ENCODE results near the gene CRTC3. TPM values are rescaled to one million over a fixed set of nuclear protein-coding genes. Genes with fewer than 3 reads are reported as not detected.
A peak's percentile ranks its signal among the peaks of the same experiment; 100 is the strongest.
"Not testable (repeated sequence)": the region's sequence is repeated elsewhere in the genome, so short reads cannot be mapped to it uniquely, and the experiment has no call there.

The CRTC3 gene
- total and polyA plus RNA-seq, 11 donors: 12.0 to 42.2 (median 24.0) TPM

DNA sequence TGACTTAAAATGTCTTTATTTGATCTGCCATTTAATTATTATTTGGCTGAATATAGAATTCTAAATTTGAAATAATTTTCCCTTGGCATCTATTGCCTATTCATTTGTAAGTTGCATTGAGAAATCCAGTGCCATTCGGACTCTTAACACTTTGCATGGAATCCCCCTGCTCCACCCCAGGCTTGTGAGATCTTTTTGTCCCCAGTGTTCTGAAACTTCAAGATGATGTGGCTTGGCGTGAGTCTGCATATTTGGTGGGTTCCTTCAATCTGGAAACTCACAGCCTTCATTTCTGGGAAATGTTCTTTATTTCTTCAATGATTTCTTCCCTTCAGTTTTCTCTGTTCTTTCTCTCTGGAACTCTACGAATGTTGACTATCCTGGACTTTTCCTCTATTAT lies 103.6 kb downstream of the CRTC3 start:
- Histone ChIP-seq H3K36me3 (peaks cover 5 to 83% (median 74%) of the 10 kb centered on the region in 9 donors), H3K9me3 (no peaks in the 10 kb centered on the region), H3K4me1 (no peaks in the 10 kb centered on the region), H3K4me3 (no peak overlapping the region), H3K27ac (no peak overlapping the region), H3K27me3 (no peaks in the 10 kb centered on the region)
- TF ChIP-seq POLR2A (IDR thresholded peaks at IDR 0.05) (no peak), CTCF (IDR thresholded peaks at IDR 0.05) (no peak)
- no peak for DNase-seq
- intact Hi-C loops (cut with DNase I): no loop called here
- 80 to 93% (median 93%) methylated on average over 3 of the region's 3 CpGs for WGBS, 4 donors
- no peak for ATAC-seq

DNA sequence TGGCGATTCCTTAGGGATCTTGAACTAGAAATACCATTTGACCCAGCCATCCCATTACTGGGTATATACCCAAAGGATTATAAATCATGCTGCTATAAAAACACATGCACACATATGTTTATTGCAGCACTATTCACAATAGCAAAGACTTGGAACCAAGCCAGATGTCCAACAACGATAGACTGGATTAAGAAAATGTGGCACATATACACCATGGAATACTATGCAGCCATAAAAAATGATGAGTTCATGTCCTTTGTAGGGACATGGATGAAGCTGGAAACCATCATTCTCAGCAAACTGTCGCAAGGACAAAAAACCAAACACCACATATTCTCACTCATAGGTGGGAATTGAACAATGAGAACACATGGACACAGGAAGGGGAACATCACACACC lies 107.3 kb downstream of the CRTC3 start:
- H3K27me3 ChIP-seq; H3K4me1 ChIP-seq; ATAC-seq; intact Hi-C loops (cut with DNase I); H3K27ac ChIP-seq; DNase-seq; H3K9me3 ChIP-seq; H3K4me3 ChIP-seq: not testable (repeated sequence)
- H3K36me3 ChIP-seq: peaks cover 2 to 84% (median 76%) of the 10 kb centered on the region in 9 donors
- WGBS, 4 donors: 69 to 89% (median 80%) methylated on average over 2 of the region's 3 CpGs

GRCh38 chr15:90637693-90638092 lies 108.0 kb downstream of the CRTC3 start:
- Histone ChIP-seq H3K27me3 (no peaks in the 10 kb centered on the region), H3K4me1 (no peaks in the 10 kb centered on the region), H3K4me3 (no peak overlapping the region), H3K9me3 (no peaks in the 10 kb centered on the region), H3K27ac (no peak overlapping the region), H3K36me3 (peaks cover 2 to 84% (median 76%) of the 10 kb centered on the region in 9 donors)
- ATAC-seq: no peak
- no peak for DNase-seq
- WGBS, 4 donors: 76 to 85% (median 80%) methylated on average over 6 of the region's 6 CpGs
- TF ChIP-seq CTCF (IDR thresholded peaks at IDR 0.05): no peak
- TF ChIP-seq POLR2A (IDR thresholded peaks at IDR 0.05): no peak
- intact Hi-C loops (cut with DNase I): no loop called here

- TF ChIP-seq CTCF (IDR thresholded peaks at IDR 0.05): no peak
- TF ChIP-seq POLR2A (IDR thresholded peaks at IDR 0.05): no peak
- Histone ChIP-seq H3K27ac (no peak overlapping the region), H3K4me3 (no peak overlapping the region), H3K36me3 (peaks cover 4 to 84% (median 76%) of the 10 kb centered on the region in 9 donors), H3K27me3 (no peaks in the 10 kb centered on the region), H3K4me1 (no peaks in the 10 kb centered on the region), H3K9me3 (no peaks in the 10 kb centered on the region)
- intact Hi-C loops (cut with DNase I): no loop called here
- ATAC-seq: peak in 1 of 4 donors; percentile 38
- DNase-seq: no peak
- 77 to 82% (median 78%) methylated on average over 12 of the region's 12 CpGs for WGBS, 4 donors
Observed at GRCh38 chr15:90638201-90638691, 108.5 kb downstream of the CRTC3 start.

GRCh38 chr15:90638963-90639362 lies 109.2 kb downstream of the CRTC3 start:
- DNase-seq (no peak), ATAC-seq (no peak)
- no peaks in the 10 kb centered on the region for H3K9me3 ChIP-seq
- H3K27ac ChIP-seq: no peak overlapping the region
- no peaks in the 10 kb centered on the region for H3K4me1 ChIP-seq
- intact Hi-C loops (cut with DNase I): no loop called here
- 93 to 97% (median 95%) methylated on average over 11 of the region's 11 CpGs for WGBS, 4 donors
- no peaks in the 10 kb centered on the region for H3K27me3 ChIP-seq
- no peak for TF ChIP-seq POLR2A (IDR thresholded peaks at IDR 0.05)
- no peak for TF ChIP-seq CTCF (IDR thresholded peaks at IDR 0.05)
- H3K4me3 ChIP-seq: no peak overlapping the region
- peaks cover 4 to 84% (median 74%) of the 10 kb centered on the region in 9 donors for H3K36me3 ChIP-seq
